ENCODE results near the gene SLC15A3. TPM values are rescaled to one million over a fixed set of nuclear protein-coding genes. Genes with fewer than 3 reads are reported as not detected.
A peak's percentile ranks its signal among the peaks of the same experiment; 100 is the strongest.

SLC15A3 gene
- total RNA-seq, 1 donor from 2014 or later: 20.8 TPM

GRCh38 chr11:60935676-60936442, 16.1 kb downstream of the SLC15A3 start:
- DNase-seq (ENCODE audit: missing footprints) (no peak), ATAC-seq (no peak)
- intact Hi-C loops (cut with DNase I): no loop called here

GRCh38 chr11:60934790-60935605, 17.0 kb downstream of the SLC15A3 start:
- no peak for ATAC-seq
- DNase-seq (ENCODE audit: missing footprints): peak; percentile 41
- intact Hi-C loops (cut with DNase I): no loop called here

GRCh38 chr11:60934124-60934789, 17.7 kb downstream of the SLC15A3 start:
- DNase-seq (ENCODE audit: missing footprints): peak; percentile 51
- intact Hi-C loops (cut with DNase I): no loop called here
- no peak for ATAC-seq

- DNase-seq (ENCODE audit: missing footprints) (peak; percentile 50), ATAC-seq (no peak)
- intact Hi-C loops (cut with DNase I): no loop called here
Measured at GRCh38 chr11:60933416-60934123, 18.4 kb downstream of the SLC15A3 start.

DNA sequence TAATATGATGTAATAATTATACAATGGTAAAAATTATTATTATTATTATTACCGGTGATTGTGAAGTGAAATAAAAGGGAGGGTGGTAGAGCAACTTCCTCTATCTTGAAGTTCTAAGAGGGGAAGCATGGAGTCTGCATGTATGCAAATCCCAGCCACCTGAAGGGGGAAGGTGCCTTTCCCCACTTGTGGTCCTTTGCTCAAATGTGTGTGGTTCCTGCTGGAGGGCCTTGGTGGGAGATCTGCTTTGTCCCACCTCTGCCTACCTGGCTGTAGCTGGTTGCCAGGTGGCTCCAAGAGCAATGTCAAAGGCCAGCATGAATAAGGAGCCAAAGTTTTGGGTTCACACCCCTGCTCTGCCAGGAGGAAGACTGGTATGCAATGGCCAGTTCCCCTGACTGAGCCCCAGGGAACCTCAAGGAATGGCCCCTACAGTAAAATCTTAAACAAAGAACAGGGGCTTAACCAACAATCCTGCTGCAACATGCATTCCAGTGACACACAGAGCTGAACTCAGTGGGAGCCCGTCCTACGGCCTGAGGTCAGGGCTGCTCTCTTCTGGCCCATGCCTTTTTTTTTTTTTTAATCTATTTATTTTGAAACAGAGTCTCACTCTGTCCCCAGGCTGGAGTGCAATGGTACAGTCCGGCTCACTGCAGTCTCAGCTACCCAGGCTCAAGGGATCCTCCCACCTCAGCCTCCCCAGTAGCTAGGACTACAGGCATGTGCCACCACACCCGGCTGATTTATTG, 19.2 kb downstream of the SLC15A3 start:
- peak; percentile 23 for DNase-seq (ENCODE audit: missing footprints)
- ATAC-seq: no peak
- intact Hi-C loops (cut with DNase I): no loop called here

DNA sequence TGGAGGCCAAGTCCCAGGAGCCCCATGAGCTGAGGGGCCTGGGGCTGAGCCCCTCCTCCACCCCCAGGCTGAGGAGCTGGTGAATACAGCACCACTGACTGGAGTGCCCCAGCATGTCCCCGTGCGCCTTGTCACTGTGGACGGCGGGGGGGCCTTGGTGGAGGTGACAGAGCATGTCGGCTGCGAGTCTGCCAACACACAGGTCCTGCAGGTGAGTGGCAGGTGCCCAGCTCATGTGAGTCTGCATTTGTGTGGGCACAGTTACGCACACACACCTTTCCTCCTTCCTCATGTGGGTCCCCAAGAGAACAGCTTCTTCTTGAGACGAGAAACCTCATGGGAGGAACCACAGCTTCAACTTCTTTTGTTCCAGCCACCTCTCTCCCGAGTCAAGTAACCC, 20.1 kb downstream of the SLC15A3 start:
- no peak for ATAC-seq
- intact Hi-C loops (cut with DNase I): no loop called here

GRCh38 chr11:60930394-60930793, 21.6 kb downstream of the SLC15A3 start:
- ATAC-seq (no peak), DNase-seq (ENCODE audit: missing footprints) (peak; percentile 23)
- intact Hi-C loops (cut with DNase I): no loop called here

More for the DNA sequence above, 20.1 kb downstream of the SLC15A3 start:
- DNase-seq (ENCODE audit: missing footprints): peak; percentile 56

DNA sequence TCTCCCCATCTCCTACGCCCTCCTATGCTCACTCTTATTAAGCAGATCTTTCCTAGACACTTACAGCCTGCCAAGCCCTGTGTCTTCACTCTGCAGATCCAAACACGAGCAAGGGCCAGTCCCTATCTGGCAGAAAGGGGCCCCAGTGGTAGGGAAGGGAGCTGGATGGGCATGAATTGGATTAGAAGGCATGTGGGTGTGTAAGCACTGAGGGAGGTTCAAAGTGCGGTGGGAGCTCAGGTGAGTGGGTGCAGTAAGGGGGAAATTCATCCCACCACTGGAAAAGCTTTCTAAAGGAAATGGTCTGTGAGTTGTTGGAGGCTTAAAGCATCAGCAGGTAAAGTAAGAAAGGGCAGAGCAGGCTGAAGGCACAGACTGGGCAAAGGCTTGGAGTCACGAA, 22.2 kb downstream of the SLC15A3 start:
- peak; percentile 60 for DNase-seq (ENCODE audit: missing footprints)
- ATAC-seq: no peak
- intact Hi-C loops (cut with DNase I): no loop called here

DNA sequence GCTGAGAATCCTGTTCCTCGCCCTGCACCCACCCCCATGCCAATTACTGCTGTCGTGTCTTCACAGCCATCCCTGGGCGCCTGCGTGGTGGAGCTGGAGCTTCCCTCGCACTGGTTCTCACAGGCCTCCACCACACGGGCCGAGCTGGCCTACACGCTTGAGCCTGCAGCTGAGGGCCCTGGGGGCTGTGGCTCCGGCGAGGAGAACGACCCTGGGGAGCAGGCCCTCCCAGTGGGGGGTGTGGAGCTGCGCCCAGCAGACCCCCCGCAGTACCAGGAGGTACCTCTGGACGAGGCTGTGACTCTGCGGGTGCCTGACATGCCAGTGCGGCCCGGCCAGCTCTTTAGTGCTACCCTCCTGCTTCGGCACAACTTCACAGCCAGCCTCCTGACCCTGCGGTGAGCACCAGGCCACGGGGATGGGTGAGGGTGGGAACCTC, 23.4 kb downstream of the SLC15A3 start:
- intact Hi-C loops (cut with DNase I): no loop called here
- DNase-seq (ENCODE audit: missing footprints): peak; percentile 50
- ATAC-seq: no peak

GRCh38 chr11:60927600-60927999, 24.4 kb downstream of the SLC15A3 start:
- intact Hi-C loops (cut with DNase I): no loop called here
- DNase-seq (ENCODE audit: missing footprints) (peak; percentile 54), ATAC-seq (no peak)

- ATAC-seq: no peak
- intact Hi-C loops (cut with DNase I): no loop called here
- DNase-seq (ENCODE audit: missing footprints): peak; percentile 58
Measured at GRCh38 chr11:60927061-60927592, 24.8 kb downstream of the SLC15A3 start.

DNA sequence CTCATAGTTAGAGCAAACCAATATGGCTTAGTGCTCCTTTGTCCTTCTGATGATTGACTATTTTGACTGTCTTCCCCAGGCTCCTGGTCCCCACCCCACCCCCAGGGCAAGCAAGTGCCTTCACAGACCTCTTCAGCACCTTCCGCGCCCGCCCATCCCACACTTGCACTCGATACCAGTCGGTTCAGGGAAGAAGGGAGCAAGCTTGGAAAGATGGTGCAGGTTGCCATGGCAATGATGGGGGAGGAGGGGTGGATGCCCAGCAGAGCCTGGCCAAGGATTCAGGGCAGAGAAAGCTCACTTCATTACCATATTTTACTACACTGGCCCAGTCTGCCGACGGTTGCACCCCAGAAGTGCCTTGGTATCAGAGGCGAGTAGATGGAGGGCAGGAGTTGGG, 25.5 kb downstream of the SLC15A3 start:
- DNase-seq (ENCODE audit: missing footprints): peak; percentile 52
- no peak for ATAC-seq
- intact Hi-C loops (cut with DNase I): no loop called here

- ATAC-seq: no peak
- peak; percentile 0 for DNase-seq (ENCODE audit: missing footprints)
- intact Hi-C loops (cut with DNase I): no loop called here
Measured at GRCh38 chr11:60925868-60926267, 26.1 kb downstream of the SLC15A3 start.

- DNase-seq (ENCODE audit: missing footprints) (peak; percentile 65), ATAC-seq (no peak)
- intact Hi-C loops (cut with DNase I): loop anchor here (5.0 kb wide), 1 partner anchor 202 kb away; no protein-coding TSS in a partner anchor
Measured at GRCh38 chr11:60924906-60925853, 26.8 kb downstream of the SLC15A3 start.

DNA sequence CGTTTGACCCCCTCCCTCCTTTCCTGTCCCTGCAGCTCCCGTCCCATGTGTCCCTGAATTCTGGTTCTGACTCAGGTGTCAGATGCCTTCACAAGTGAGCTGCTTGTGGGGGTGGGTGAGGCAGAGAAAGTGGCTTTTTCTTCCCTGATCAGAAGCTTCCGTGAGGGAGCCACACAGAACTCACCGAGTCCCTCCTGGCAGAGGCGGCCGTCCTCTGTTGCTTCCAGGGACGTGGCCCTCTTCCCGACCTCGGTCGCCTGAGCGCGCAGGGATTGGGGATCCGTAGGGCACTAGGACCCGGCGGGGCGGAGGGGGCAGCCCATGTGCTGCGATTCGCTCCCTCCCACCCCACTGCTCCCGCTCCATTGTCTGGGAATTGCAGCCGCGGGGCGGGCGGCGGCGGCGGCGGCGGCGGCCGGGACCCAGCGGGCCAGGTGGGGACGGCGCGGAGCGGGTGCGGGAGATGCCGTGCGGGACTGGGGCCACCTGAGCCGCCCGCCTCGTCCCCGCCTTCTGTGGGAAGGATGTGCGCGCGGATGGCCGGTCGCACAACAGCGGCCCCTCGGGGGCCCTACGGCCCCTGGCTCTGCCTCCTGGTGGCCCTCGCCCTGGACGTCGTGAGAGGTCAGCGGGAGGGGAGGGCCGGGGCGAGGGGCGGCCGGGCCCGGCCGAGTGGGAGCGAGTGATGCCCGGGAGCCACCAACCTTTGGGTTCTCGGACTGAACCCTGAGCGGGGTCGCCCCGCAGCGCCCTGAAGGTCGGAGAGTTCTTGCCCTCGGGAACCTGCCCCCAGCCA, 27.7 kb downstream of the SLC15A3 start, which contains the start of gene TMEM132A:
TMEM132A (plus strand) TSS at position 351 of the 796 bp plus-strand sequence; CDS start at position 525, 174 bp downstream.
- DNase-seq (ENCODE audit: missing footprints): peak; percentile 86
- ATAC-seq: peak; percentile 85
- intact Hi-C loops (cut with DNase I): loop anchor here (5.0 kb wide), 1 partner anchor 203 kb away; no protein-coding TSS in a partner anchor

DNA sequence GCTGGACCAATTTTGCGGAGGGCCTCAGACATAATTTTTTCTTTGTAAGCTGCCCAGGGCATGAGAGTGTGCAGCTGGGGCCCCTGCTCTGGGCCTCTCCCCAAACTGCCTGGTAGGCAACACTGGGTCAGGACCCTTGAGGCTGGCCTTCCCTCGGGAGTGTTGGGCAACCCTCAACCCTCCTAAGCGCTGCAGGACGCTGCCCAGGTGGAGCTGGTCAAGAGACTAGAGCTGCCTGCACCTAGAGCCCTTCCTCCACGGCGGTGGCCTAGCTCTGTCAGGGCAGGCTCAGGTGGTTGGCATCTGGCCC, 28.2 kb downstream of the SLC15A3 start:
- DNase-seq (ENCODE audit: missing footprints) (peak; percentile 57), ATAC-seq (no peak)
- intact Hi-C loops (cut with DNase I): loop anchor here (5.0 kb wide), 1 partner anchor 204 kb away; no protein-coding TSS in a partner anchor
